Upper lobe of right lung (tissue), 1 donor: ENCODE measurements around the gene PCCA. TPM values are rescaled to one million over a fixed set of nuclear protein-coding genes. Genes with fewer than 3 reads are reported as not detected.

Experiments used
- ATAC-seq: fragments of 200-7000 bp; cut with Tn5 transposase; one replicate; pipeline ENCODE4 v1.9.1; 2020; ENCODE audit warnings: mild to moderate bottlenecking, moderate library complexity
- DNase-seq: peaks from one replicate; pipeline ENCODE4 v3.0.0-alpha.2; 2020
- H3K27ac ChIP-seq: fragments of 200-600 bp; one replicate; pipeline ENCODE4 v1.8.0; 2022
- H3K27me3 ChIP-seq: fragments of 200-600 bp; one replicate; pipeline ENCODE4 v1.8.0; 2022; ENCODE audit warnings: mild to moderate bottlenecking
- H3K36me3 ChIP-seq: fragments of 200-600 bp; one replicate; pipeline ENCODE4 v1.8.0; 2022
- H3K4me1 ChIP-seq: fragments of 200-600 bp; one replicate; pipeline ENCODE4 v1.8.0; 2022
- H3K4me3 ChIP-seq: fragments of 200-600 bp; one replicate; pipeline ENCODE4 v1.8.0; 2022; ENCODE audit warnings: mild to moderate bottlenecking
- H3K9me3 ChIP-seq: fragments of 200-600 bp; one replicate; pipeline ENCODE4 v1.8.0; 2022
- CTCF ChIP-seq: fragments of 200-600 bp; IDR thresholded peaks from one replicate; pipeline ENCODE4 v1.8.0; 2022; ENCODE audit warnings: antibody characterized with exemption
- intact Hi-C: fragments of 100-400 bp; cut with DNase I; formaldehyde crosslinking; loops from one replicate; pipeline ENCODE4 v1.11.0; 2022
- total RNA-seq: library from RNA; stranded (reverse); fragmentation: NEBNext Ultra II Directional; extraction: Animal tissue kit (Norgen Biotek cat#: 25700); gene quantifications from one replicate; pipeline ENCODE4 v1.2.1, GENCODE V29; 2021
- donor health status: DM: no; HTN: yes; CAD: no; lungs with severe emphysema.

Gene PCCA
- total RNA-seq, 1 donor from 2014 or later = 34.7 TPM

- Histone ChIP-seq H3K27me3 (no peaks in the 10 kb centered on the region), H3K9me3 (no peaks in the 10 kb centered on the region), H3K4me1 (peaks cover 7% of the 10 kb centered on the region), H3K36me3 (no peaks in the 10 kb centered on the region), H3K4me3 (no peak overlapping the region), H3K27ac (no peak overlapping the region)
- intact Hi-C loops = no loop called here
- DNase-seq (no peak), ATAC-seq (no peak)
- no peak for TF ChIP-seq CTCF
Measured at GRCh38 chr13:100442095-100442832, 353.4 kb downstream of the PCCA start.

- TF ChIP-seq CTCF = no peak
- intact Hi-C loops = no loop called here
- Histone ChIP-seq H3K27me3 (no peaks in the 10 kb centered on the region), H3K9me3 (no peaks in the 10 kb centered on the region), H3K4me3 (no peak overlapping the region), H3K36me3 (no peaks in the 10 kb centered on the region), H3K27ac (no peak overlapping the region), H3K4me1 (peaks cover 7% of the 10 kb centered on the region)
- ATAC-seq = no peak
- no peak for DNase-seq
Measured at GRCh38 chr13:100443278-100443997, 354.5 kb downstream of the PCCA start.

- intact Hi-C loops = no loop called here
- TF ChIP-seq CTCF = no peak
Measured at GRCh38 chr13:100443998-100444328, 355.1 kb downstream of the PCCA start.

GRCh38 chr13:100447831-100448230 is 358.9 kb downstream of the PCCA start:
- no peak for ATAC-seq
- TF ChIP-seq CTCF = no peak
- H3K4me3 ChIP-seq = no peak overlapping the region
- H3K27me3 ChIP-seq = no peaks in the 10 kb centered on the region
- no peak for DNase-seq
- intact Hi-C loops = no loop called here
- no peaks in the 10 kb centered on the region for H3K9me3 ChIP-seq
- H3K36me3 ChIP-seq = no peaks in the 10 kb centered on the region
- no peak overlapping the region for H3K27ac ChIP-seq
- H3K4me1 ChIP-seq = no peaks in the 10 kb centered on the region

More at GRCh38 chr13:100443998-100444328, 355.1 kb downstream of the PCCA start:
- ATAC-seq (no peak), DNase-seq (no peak)
- Histone ChIP-seq H3K9me3 (no peaks in the 10 kb centered on the region), H3K27me3 (no peaks in the 10 kb centered on the region), H3K27ac (no peak overlapping the region), H3K4me1 (peaks cover 7% of the 10 kb centered on the region), H3K4me3 (no peak overlapping the region), H3K36me3 (no peaks in the 10 kb centered on the region)

- Histone ChIP-seq H3K4me3 (no peak overlapping the region), H3K27ac (no peak overlapping the region), H3K36me3 (no peaks in the 10 kb centered on the region), H3K27me3 (no peaks in the 10 kb centered on the region), H3K9me3 (no peaks in the 10 kb centered on the region), H3K4me1 (no peaks in the 10 kb centered on the region)
- intact Hi-C loops = no loop called here
- no peak for TF ChIP-seq CTCF
- no peak for DNase-seq
- no peak for ATAC-seq
Measured at GRCh38 chr13:100451923-100452322, 363.0 kb downstream of the PCCA start.
